Measurements from ENCODE around the gene NUDT7.
A peak's percentile ranks its signal among the peaks of the same experiment; 100 is the strongest.

Gene NUDT7

GRCh38 chr16:77762262-77762661 lies 39.9 kb downstream of the NUDT7 start:
- no peaks in the 10 kb centered on the region for H3K9me3 ChIP-seq (ENCODE audit: severe bottlenecking)
- H3K4me1 ChIP-seq (ENCODE audit: insufficient read depth, poor library complexity, severe bottlenecking) = no peaks in the 10 kb centered on the region
- H3K27me3 ChIP-seq (ENCODE audit: insufficient read depth, poor library complexity, severe bottlenecking) = no peaks in the 10 kb centered on the region
- ATAC-seq (ENCODE audit: low read depth) (no peak), DNase-seq (ENCODE audit: low spot score) (no peak)
- H3K27ac ChIP-seq (ENCODE audit: poor library complexity, severe bottlenecking) = no peak overlapping the region
- H3K36me3 ChIP-seq (ENCODE audit: low read depth) = no peaks in the 10 kb centered on the region
- no peak for TF ChIP-seq CTCF (IDR thresholded peaks at IDR 0.05; ENCODE audit: poor library complexity, severe bottlenecking)
- H3K4me3 ChIP-seq (ENCODE audit: severe bottlenecking) = no peak overlapping the region

DNA sequence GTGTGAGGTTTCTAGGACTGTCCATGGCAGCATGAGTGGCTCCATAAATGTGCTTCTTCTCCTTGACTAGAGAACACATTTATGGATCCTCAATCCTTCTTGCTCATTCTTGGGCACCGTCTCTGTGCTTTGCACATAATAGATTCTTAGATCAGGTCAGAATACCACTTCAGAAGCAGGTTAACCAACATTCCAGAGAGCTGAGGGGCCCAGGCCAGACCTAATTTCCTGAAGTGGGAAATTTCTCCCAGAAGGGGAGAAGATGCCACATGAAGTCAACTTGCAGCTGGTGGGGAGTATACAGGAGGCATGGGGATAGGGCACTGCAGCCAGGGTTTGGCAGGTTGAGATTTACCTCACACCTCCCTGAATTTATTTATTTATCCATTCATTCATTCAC lies 41.7 kb downstream of the NUDT7 start:
- no peak for TF ChIP-seq CTCF (IDR thresholded peaks at IDR 0.05; ENCODE audit: poor library complexity, severe bottlenecking)
- Histone ChIP-seq H3K27me3 (ENCODE audit: insufficient read depth, poor library complexity, severe bottlenecking) (no peaks in the 10 kb centered on the region), H3K9me3 (ENCODE audit: severe bottlenecking) (no peaks in the 10 kb centered on the region), H3K4me1 (ENCODE audit: insufficient read depth, poor library complexity, severe bottlenecking) (no peaks in the 10 kb centered on the region), H3K27ac (ENCODE audit: poor library complexity, severe bottlenecking) (no peak overlapping the region), H3K4me3 (ENCODE audit: severe bottlenecking) (no peak overlapping the region), H3K36me3 (ENCODE audit: low read depth) (no peaks in the 10 kb centered on the region)
- DNase-seq (ENCODE audit: low spot score) (no peak), ATAC-seq (ENCODE audit: low read depth) (no peak)

DNA sequence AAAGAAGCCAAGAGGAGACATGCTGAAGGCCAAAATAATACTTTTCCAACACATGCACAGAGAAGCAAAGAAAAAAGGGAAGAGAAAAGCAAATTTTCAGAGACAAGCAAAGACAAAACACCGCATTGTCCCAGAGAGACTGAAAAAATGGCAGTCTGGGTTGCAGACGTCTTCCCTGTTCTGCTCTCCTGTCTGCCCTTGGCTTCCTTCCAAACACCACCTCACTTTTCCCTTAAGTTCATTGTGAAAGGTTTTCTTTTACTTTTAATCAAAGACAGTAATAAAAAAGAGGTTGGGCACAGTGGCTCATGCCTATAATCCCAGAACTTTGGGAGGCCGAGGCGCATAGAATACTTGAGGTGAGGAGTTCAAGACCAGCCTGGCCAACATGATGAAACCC lies 44.9 kb downstream of the NUDT7 start:
- Histone ChIP-seq H3K36me3 (ENCODE audit: low read depth) (no peaks in the 10 kb centered on the region), H3K4me1 (ENCODE audit: insufficient read depth, poor library complexity, severe bottlenecking) (no peaks in the 10 kb centered on the region), H3K4me3 (ENCODE audit: severe bottlenecking) (no peak overlapping the region), H3K27ac (ENCODE audit: poor library complexity, severe bottlenecking) (no peak overlapping the region), H3K27me3 (ENCODE audit: insufficient read depth, poor library complexity, severe bottlenecking) (no peaks in the 10 kb centered on the region), H3K9me3 (ENCODE audit: severe bottlenecking) (no peaks in the 10 kb centered on the region)
- no peak for DNase-seq (ENCODE audit: low spot score)
- no peak for ATAC-seq (ENCODE audit: low read depth)
- TF ChIP-seq CTCF (IDR thresholded peaks at IDR 0.05; ENCODE audit: poor library complexity, severe bottlenecking) = no peak

DNA sequence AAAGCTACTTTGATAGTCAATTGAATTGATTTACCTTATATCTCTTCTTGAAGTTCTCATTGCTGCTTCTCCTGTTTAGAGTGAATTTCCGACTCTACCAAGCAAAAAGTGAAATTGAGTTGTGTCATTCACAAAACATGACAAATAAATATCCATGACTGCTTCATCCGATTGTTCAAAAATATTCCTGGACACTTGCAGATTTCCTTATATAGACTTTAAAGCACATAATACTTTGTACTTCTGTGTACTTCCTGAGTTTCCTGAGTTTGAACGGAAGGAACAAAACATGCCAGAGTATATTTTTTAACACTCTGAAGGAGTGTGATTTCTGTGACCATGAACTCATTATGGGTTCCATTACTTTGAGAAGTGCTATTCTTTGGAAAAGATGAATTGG lies 45.5 kb downstream of the NUDT7 start:
- no peak overlapping the region for H3K27ac ChIP-seq (ENCODE audit: poor library complexity, severe bottlenecking)
- no peaks in the 10 kb centered on the region for H3K9me3 ChIP-seq (ENCODE audit: severe bottlenecking)
- H3K4me1 ChIP-seq (ENCODE audit: insufficient read depth, poor library complexity, severe bottlenecking) = no peaks in the 10 kb centered on the region
- H3K36me3 ChIP-seq (ENCODE audit: low read depth) = no peaks in the 10 kb centered on the region
- H3K27me3 ChIP-seq (ENCODE audit: insufficient read depth, poor library complexity, severe bottlenecking) = no peaks in the 10 kb centered on the region
- DNase-seq (ENCODE audit: low spot score) (no peak), ATAC-seq (ENCODE audit: low read depth) (no peak)
- no peak overlapping the region for H3K4me3 ChIP-seq (ENCODE audit: severe bottlenecking)
- no peak for TF ChIP-seq CTCF (IDR thresholded peaks at IDR 0.05; ENCODE audit: poor library complexity, severe bottlenecking)

DNA sequence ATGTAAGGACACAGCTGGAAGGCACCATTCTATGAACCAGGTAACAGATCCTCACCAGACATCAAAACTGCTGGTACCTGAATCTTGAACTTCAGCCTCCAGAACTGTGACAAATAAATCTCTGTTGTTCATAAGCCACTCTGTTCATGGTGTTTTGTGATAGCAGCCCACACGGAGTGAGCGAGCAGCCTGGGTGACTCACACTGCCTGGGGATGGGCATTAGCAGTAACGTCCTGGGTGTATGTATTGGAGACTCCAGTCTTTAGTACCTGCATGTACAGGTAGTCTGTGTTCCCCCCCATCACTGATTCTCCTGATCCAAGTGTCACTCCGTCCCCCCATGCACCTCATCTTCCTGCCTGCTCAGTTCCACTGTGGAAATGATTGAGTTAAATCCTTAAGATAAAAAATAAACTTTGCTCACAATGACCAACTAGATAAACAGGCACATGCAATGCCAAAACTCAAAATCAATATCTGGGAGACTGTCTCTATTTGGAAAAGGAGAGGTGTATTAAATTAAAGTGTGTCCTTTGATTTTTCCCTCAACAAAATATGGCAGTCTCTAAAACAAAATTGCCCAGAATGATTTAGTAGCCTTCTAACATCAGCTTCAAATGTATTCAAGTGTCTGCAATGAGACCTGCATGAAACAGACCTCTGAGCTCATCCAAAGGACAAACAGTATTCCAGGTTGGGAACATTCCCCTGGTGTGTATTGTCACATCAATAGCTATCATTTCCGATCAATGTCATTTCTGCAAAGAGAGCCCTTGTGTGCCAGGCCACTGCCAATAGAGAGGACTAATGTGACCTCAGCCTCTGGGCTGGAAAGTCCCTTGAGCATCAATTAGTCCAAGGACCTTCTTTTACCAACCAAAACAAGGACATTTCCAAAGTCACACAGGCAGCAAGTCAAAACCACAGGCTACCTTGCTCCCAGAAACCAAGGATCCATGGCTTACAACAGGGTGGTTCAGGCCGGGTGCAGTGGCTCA lies 53.9 kb downstream of the NUDT7 start:
- Histone ChIP-seq H3K4me3 (ENCODE audit: severe bottlenecking) (no peak overlapping the region), H3K27ac (ENCODE audit: poor library complexity, severe bottlenecking) (no peak overlapping the region), H3K4me1 (ENCODE audit: insufficient read depth, poor library complexity, severe bottlenecking) (no peaks in the 10 kb centered on the region), H3K27me3 (ENCODE audit: insufficient read depth, poor library complexity, severe bottlenecking) (no peaks in the 10 kb centered on the region), H3K36me3 (ENCODE audit: low read depth) (no peaks in the 10 kb centered on the region), H3K9me3 (ENCODE audit: severe bottlenecking) (no peaks in the 10 kb centered on the region)
- DNase-seq (ENCODE audit: low spot score) (no peak), ATAC-seq (ENCODE audit: low read depth) (0 out of 3 replicates have a peak, but pooled peaks have one; percentile 38)
- TF ChIP-seq CTCF (IDR thresholded peaks at IDR 0.05; ENCODE audit: poor library complexity, severe bottlenecking) = no peak
